WTC11 (cell line): ENCODE data around the gene OGFOD1. TPM values are rescaled to one million over a fixed set of nuclear protein-coding genes. Genes with fewer than 3 reads are reported as not detected.

ENCODE experiments used
- ATAC-seq: fragments of 200-7000 bp; cut with Tn5 transposase; 2 replicates; pipeline ENCODE4 v1.10.0; 2021; ENCODE audit warnings: mild to moderate bottlenecking, moderate library complexity
- CTCF ChIA-PET: fragments of 300-600 bp; sonication (Branson Sonifier 250); formaldehyde crosslinking; loops from one replicate; lab custom pipeline; 2021; ENCODE audit warnings: antibody characterized with exemption; lab: Charles Lee
- POLR2A ChIA-PET: fragments of 350-600 bp; sonication (Branson Sonifier 250); formaldehyde crosslinking; loops from one replicate; lab custom pipeline; 2021; ENCODE audit warnings: antibody characterized with exemption; lab: Charles Lee
- DNase-seq: peaks from one replicate; pipeline ENCODE4 v3.0.0; 2021; ENCODE audit warnings: low spot score
- H3K27ac Mint-ChIP-seq: 2 replicates; pipeline ENCODE4 v1.8.0; 2021; ENCODE audit warnings: mixed read lengths
- H3K27me3 Mint-ChIP-seq: 2 replicates; pipeline ENCODE4 v1.8.0; 2021; ENCODE audit warnings: low read depth, mild to moderate bottlenecking, moderate library complexity, mixed read lengths
- H3K36me3 Mint-ChIP-seq: 2 replicates; pipeline ENCODE4 v1.8.0; 2021; ENCODE audit warnings: mixed read lengths
- H3K4me1 Mint-ChIP-seq: 2 replicates; pipeline ENCODE4 v1.8.0; 2022; ENCODE audit warnings: mixed read lengths
- H3K4me3 Mint-ChIP-seq: 2 replicates; pipeline ENCODE4 v1.8.0; 2021; ENCODE audit warnings: mild to moderate bottlenecking, moderate library complexity, mixed read lengths
- H3K9me3 Mint-ChIP-seq: 2 replicates; pipeline ENCODE4 v1.8.0; 2021; ENCODE audit warnings: mixed read lengths
- AFF4 ChIP-seq: sonication (generic); formaldehyde crosslinking; IDR thresholded peaks from 2 replicates; pipeline ENCODE4 v1.8.1; 2023; ENCODE audit warnings: mild to moderate bottlenecking, missing genetic modification reagents, borderline replicate concordance
- ATF6 ChIP-seq: sonication (generic); formaldehyde crosslinking; IDR thresholded peaks from 2 replicates; pipeline ENCODE4 v1.8.1; 2023; ENCODE audit warnings: mild to moderate bottlenecking, missing genetic modification reagents
- CBFB ChIP-seq: sonication (generic); formaldehyde crosslinking; IDR thresholded peaks from 2 replicates; pipeline ENCODE4 v1.8.1; 2022; ENCODE audit warnings: mild to moderate bottlenecking, low read depth, missing genetic modification reagents
- CREB1 ChIP-seq: sonication (generic); formaldehyde crosslinking; IDR thresholded peaks from 2 replicates; pipeline ENCODE4 v1.8.0; 2023; ENCODE audit warnings: mild to moderate bottlenecking, missing genetic modification reagents
- E2F4 ChIP-seq: sonication (generic); formaldehyde crosslinking; IDR thresholded peaks from 2 replicates; pipeline ENCODE4 v1.8.1; 2022; ENCODE audit warnings: low read depth, mild to moderate bottlenecking, moderate library complexity, missing genetic modification reagents, borderline replicate concordance
- ELF4 ChIP-seq: sonication (generic); formaldehyde crosslinking; IDR thresholded peaks from 2 replicates; pipeline ENCODE4 v1.8.1; 2022; ENCODE audit warnings: low read depth, mild to moderate bottlenecking, moderate library complexity, missing genetic modification reagents
- ERG ChIP-seq: fragments of 250-450 bp; sonication (Bioruptor Pico); IDR thresholded peaks from 2 replicates; pipeline ENCODE4 v1.8.0; 2021; ENCODE audit warnings: mild to moderate bottlenecking
- FOXJ3 ChIP-seq: sonication (generic); formaldehyde crosslinking; IDR thresholded peaks from 2 replicates; pipeline ENCODE4 v1.9.0; 2021; ENCODE audit warnings: missing genetic modification reagents, mild to moderate bottlenecking, borderline replicate concordance
- FOXP1 ChIP-seq: sonication (generic); formaldehyde crosslinking; IDR thresholded peaks from 2 replicates; pipeline ENCODE4 v1.8.0; 2022; ENCODE audit warnings: missing genetic modification reagents, mild to moderate bottlenecking, moderate library complexity, borderline replicate concordance
- GABPB1 ChIP-seq: sonication (generic); formaldehyde crosslinking; IDR thresholded peaks from 2 replicates; pipeline ENCODE4 v1.8.1; 2023; ENCODE audit warnings: mild to moderate bottlenecking, missing genetic modification reagents
- GTF2I ChIP-seq: fragments of 250-450 bp; sonication (Bioruptor Pico); conservative IDR thresholded peaks from 2 replicates; pipeline ENCODE4 v1.4.0; 2021; ENCODE audit warnings: mild to moderate bottlenecking
- IRF1 ChIP-seq: sonication (generic); formaldehyde crosslinking; IDR thresholded peaks from 2 replicates; pipeline ENCODE4 v1.8.0; 2023; ENCODE audit warnings: missing genetic modification reagents
- JUN ChIP-seq: sonication (generic); formaldehyde crosslinking; IDR thresholded peaks from 2 replicates; pipeline ENCODE4 v1.8.0; 2023; ENCODE audit warnings: mild to moderate bottlenecking, missing genetic modification reagents
- KAT7 ChIP-seq: sonication (generic); formaldehyde crosslinking; IDR thresholded peaks from 2 replicates; pipeline ENCODE4 v1.8.1; 2023; ENCODE audit warnings: missing genetic modification reagents, mild to moderate bottlenecking, borderline replicate concordance
- NR1H2 ChIP-seq: sonication (generic); formaldehyde crosslinking; IDR thresholded peaks from 2 replicates; pipeline ENCODE4 v1.9.0; 2021; ENCODE audit warnings: mild to moderate bottlenecking, moderate library complexity, missing genetic modification reagents
- NR3C1 ChIP-seq: sonication (generic); formaldehyde crosslinking; conservative IDR thresholded peaks from 2 replicates; pipeline ENCODE4 v1.8.1; 2023; ENCODE audit warnings: low read depth, mild to moderate bottlenecking, missing genetic modification reagents
- PRRX2 ChIP-seq: fragments of 250-450 bp; sonication (Bioruptor Pico); IDR thresholded peaks from 2 replicates; pipeline ENCODE4 v1.8.0; 2021; ENCODE audit warnings: mild to moderate bottlenecking
- ZNF263 ChIP-seq: sonication (generic); formaldehyde crosslinking; IDR thresholded peaks from 2 replicates; pipeline ENCODE4 v1.8.1; 2022; ENCODE audit warnings: low read depth, mild to moderate bottlenecking, moderate library complexity, missing genetic modification reagents
- ZNF416 ChIP-seq: fragments of 250-450 bp; sonication (Bioruptor Pico); IDR thresholded peaks from 2 replicates; pipeline ENCODE4 v1.9.0; 2021; ENCODE audit warnings: mild to moderate bottlenecking, inconsistent platforms
- total RNA-seq: library from RNA; stranded (reverse); gene quantifications from 3 replicates; pipeline ENCODE4 v1.2.3, GENCODE V29; 2021

OGFOD1 gene
- total RNA-seq, 1 experiment from 2014 or later: 50.5 TPM

- ATAC-seq: no peak
- CTCF ChIA-PET: no interaction called here
These were observed 31.4 kb downstream of the OGFOD1 start for GRCh38 chr16:56482683-56483236.

GRCh38 chr16:56483394-56483793, 32.0 kb downstream of the OGFOD1 start:
- no peak overlapping the region for H3K4me3 Mint-ChIP-seq
- no peak for ATAC-seq
- no peaks in the 10 kb centered on the region for H3K27me3 Mint-ChIP-seq
- no peak overlapping the region for H3K27ac Mint-ChIP-seq
- H3K9me3 Mint-ChIP-seq: no peaks in the 10 kb centered on the region
- CTCF ChIA-PET: no interaction called here
- DNase-seq: no peak
- POLR2A ChIA-PET: no interaction called here
- H3K36me3 Mint-ChIP-seq: peaks cover 8% of the 10 kb centered on the region
- TF ChIP-seq ZNF263 (CRISPR knock-in tag) (no peak), JUN (CRISPR knock-in tag) (no peak)
- H3K4me1 Mint-ChIP-seq: 0 out of 2 replicates have a peak, but pooled peaks cover 3% of the 10 kb centered on the region

More at GRCh38 chr16:56482683-56483236, 31.4 kb downstream of the OGFOD1 start:
- Mint-ChIP-seq H3K36me3 (peaks cover 9% of the 10 kb centered on the region), H3K27me3 (no peaks in the 10 kb centered on the region), H3K27ac (no peak overlapping the region), H3K9me3 (no peaks in the 10 kb centered on the region), H3K4me1 (0 out of 2 replicates have a peak, but pooled peaks cover 3% of the 10 kb centered on the region), H3K4me3 (no peak overlapping the region)
- POLR2A ChIA-PET: no interaction called here
- DNase-seq: no peak
- no peak for TF ChIP-seq ZNF416 (CRISPR knock-in tag)
- no peak for TF ChIP-seq NR1H2 (CRISPR knock-in tag)
- no peak for TF ChIP-seq FOXP1 (CRISPR knock-in tag)
- TF ChIP-seq NR3C1 (CRISPR knock-in tag): no peak
- TF ChIP-seq KAT7 (CRISPR knock-in tag): no peak
- TF ChIP-seq AFF4 (CRISPR knock-in tag): no peak
- no peak for TF ChIP-seq ERG
- TF ChIP-seq IRF1 (CRISPR knock-in tag): no peak
- TF ChIP-seq FOXJ3 (CRISPR knock-in tag): no peak
- TF ChIP-seq CREB1 (CRISPR knock-in tag): no peak
- no peak for TF ChIP-seq ATF6 (CRISPR knock-in tag)
- no peak for TF ChIP-seq GTF2I (CRISPR knock-in tag)

GRCh38 chr16:56488035-56488434, 36.7 kb downstream of the OGFOD1 start:
- Mint-ChIP-seq H3K4me1 (no peaks in the 10 kb centered on the region), H3K27ac (no peak overlapping the region), H3K9me3 (no peaks in the 10 kb centered on the region), H3K36me3 (peaks cover 4% of the 10 kb centered on the region), H3K4me3 (no peak overlapping the region), H3K27me3 (no peaks in the 10 kb centered on the region)
- TF ChIP-seq ELF4 (CRISPR knock-in tag): no peak
- no peak for TF ChIP-seq CBFB (CRISPR knock-in tag)
- TF ChIP-seq E2F4 (CRISPR knock-in tag): no peak
- TF ChIP-seq JUN (CRISPR knock-in tag): no peak
- TF ChIP-seq PRRX2: no peak
- no peak for TF ChIP-seq GABPB1 (CRISPR knock-in tag)
- ChIA-PET CTCF (interaction anchor here (1.0 kb wide), 1 partner anchor 113 kb away, joined by 3 read pairs; no protein-coding TSS in a partner anchor), POLR2A (no interaction called here)
- ATAC-seq: no peak
- no peak for DNase-seq
